HFFc6 (cell line): ENCODE measurements around the gene TPPP3. TPM values are rescaled to one million over a fixed set of nuclear protein-coding genes. Genes with fewer than 3 reads are reported as not detected.
"Not testable (repeated sequence)": the region's sequence is repeated elsewhere in the genome, so short reads cannot be mapped to it uniquely, and the experiment has no call there.

Experiments
- DNase-seq: peaks from one replicate; pipeline ENCODE4 v3.0.0-alpha.2; 2018
- H3K27ac Mint-ChIP-seq: 2 replicates; pipeline ENCODE4 v1.8.0; 2020; ENCODE audit warnings: mild to moderate bottlenecking, mixed read lengths
- H3K27me3 Mint-ChIP-seq: 2 replicates; pipeline ENCODE4 v1.8.0; 2021; ENCODE audit warnings: mild to moderate bottlenecking, moderate library complexity, mixed read lengths; ENCODE audit not compliant: insufficient read depth
- H3K36me3 Mint-ChIP-seq: 2 replicates; pipeline ENCODE4 v1.8.0; 2021; ENCODE audit warnings: low read depth, mixed read lengths
- H3K4me1 Mint-ChIP-seq: 2 replicates; pipeline ENCODE4 v1.8.0; 2020; ENCODE audit warnings: low read depth, mixed read lengths
- H3K4me3 Mint-ChIP-seq: 2 replicates; pipeline ENCODE4 v1.8.0; 2020; ENCODE audit warnings: mild to moderate bottlenecking, moderate library complexity, mixed read lengths
- H3K9me3 Mint-ChIP-seq: 2 replicates; pipeline ENCODE4 v1.8.0; 2020; ENCODE audit warnings: mild to moderate bottlenecking, mixed read lengths
- total RNA-seq, 6 experiments: library from RNA; stranded (reverse); fragmentation: NEBNext Ultra II Directional; extraction: Animal tissue kit (Norgen Biotek cat#: 25700); gene quantifications; 2 replicates in 1 of 6; 3 replicates in 5 of 6; pipeline ENCODE4 v1.2.3, GENCODE V29; 2021
- TF ChIP-seq, protein P1 (sequence below): fragments of 200-600 bp; sonication (generic); IDR thresholded peaks from 2 replicates; pipeline ENCODE4 v1.5.0; 2021; ENCODE audit warnings: antibody characterized with exemption, mild to moderate bottlenecking

Gene TPPP3
- total RNA-seq, 6 experiments from 2014 or later, result 0.21 to 0.28 TPM; not detected in 4

DNA sequence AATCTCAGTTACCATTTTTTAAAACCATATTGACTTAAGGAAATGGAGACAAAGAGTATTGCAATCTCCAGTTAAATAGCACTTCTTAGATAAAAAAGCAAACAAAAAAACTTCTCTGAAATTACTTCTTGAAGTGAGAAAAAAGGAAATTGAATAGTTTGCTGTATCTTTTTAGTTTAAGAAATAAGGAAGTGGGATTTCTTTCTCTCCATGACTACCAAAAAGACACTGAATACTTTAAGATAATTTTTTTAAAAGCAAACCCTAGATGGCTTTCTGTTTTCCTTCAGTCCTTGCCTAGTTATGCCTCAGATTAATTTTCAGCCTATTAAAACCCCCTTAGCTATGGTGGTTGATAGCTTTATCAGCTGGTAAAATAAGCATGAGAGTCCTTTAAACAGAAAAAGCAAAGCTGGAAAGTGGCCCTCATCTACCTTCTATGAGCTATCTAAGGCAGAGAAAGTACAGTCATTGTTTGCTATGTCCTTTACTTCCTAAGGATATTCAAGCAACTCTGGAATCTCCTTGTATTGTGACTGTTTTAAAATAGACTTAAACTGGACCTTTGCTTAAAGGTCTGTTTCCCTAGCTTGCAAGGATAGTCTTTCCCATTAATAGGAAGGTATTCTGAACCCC, 28.6 kb downstream of the TPPP3 start:
- no peak overlapping the region for H3K27ac Mint-ChIP-seq
- no peak overlapping the region for H3K4me3 Mint-ChIP-seq
- no peaks in the 10 kb centered on the region for H3K9me3 Mint-ChIP-seq
- H3K27me3 Mint-ChIP-seq, result peaks cover 13% of the 10 kb centered on the region
- no peak for DNase-seq
- no peaks in the 10 kb centered on the region for H3K36me3 Mint-ChIP-seq
- no peaks in the 10 kb centered on the region for H3K4me1 Mint-ChIP-seq
- TF ChIP-seq, protein P1, sequence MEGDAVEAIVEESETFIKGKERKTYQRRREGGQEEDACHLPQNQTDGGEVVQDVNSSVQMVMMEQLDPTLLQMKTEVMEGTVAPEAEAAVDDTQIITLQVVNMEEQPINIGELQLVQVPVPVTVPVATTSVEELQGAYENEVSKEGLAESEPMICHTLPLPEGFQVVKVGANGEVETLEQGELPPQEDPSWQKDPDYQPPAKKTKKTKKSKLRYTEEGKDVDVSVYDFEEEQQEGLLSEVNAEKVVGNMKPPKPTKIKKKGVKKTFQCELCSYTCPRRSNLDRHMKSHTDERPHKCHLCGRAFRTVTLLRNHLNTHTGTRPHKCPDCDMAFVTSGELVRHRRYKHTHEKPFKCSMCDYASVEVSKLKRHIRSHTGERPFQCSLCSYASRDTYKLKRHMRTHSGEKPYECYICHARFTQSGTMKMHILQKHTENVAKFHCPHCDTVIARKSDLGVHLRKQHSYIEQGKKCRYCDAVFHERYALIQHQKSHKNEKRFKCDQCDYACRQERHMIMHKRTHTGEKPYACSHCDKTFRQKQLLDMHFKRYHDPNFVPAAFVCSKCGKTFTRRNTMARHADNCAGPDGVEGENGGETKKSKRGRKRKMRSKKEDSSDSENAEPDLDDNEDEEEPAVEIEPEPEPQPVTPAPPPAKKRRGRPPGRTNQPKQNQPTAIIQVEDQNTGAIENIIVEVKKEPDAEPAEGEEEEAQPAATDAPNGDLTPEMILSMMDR, result no peak

DNA sequence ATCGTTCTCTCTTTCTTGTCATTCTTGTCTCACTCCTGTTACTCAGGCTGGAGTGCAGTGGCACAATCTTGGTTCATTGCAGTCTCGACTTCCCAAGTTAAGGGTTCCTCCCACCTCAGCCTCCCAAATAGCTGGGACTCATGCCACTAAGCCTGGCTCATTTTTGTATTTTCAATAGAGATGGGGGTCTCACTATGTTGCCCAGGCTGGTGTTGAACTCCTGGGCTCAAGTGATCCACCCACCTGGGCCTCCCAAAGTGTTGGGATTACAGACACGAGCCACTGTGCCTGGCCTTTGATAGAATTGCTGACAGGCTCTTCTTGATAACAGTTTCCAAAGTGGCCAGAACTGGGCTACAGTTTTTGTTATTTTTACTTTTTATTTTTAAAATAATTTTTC, 32.3 kb downstream of the TPPP3 start:
- no peak for DNase-seq
- Mint-ChIP-seq H3K9me3 (no peaks in the 10 kb centered on the region), H3K27me3 (peaks cover 18% of the 10 kb centered on the region), H3K4me3 (no peak overlapping the region), H3K27ac (no peak overlapping the region), H3K4me1 (no peaks in the 10 kb centered on the region), H3K36me3 (no peaks in the 10 kb centered on the region)
- TF ChIP-seq, protein P1, result no peak

DNA sequence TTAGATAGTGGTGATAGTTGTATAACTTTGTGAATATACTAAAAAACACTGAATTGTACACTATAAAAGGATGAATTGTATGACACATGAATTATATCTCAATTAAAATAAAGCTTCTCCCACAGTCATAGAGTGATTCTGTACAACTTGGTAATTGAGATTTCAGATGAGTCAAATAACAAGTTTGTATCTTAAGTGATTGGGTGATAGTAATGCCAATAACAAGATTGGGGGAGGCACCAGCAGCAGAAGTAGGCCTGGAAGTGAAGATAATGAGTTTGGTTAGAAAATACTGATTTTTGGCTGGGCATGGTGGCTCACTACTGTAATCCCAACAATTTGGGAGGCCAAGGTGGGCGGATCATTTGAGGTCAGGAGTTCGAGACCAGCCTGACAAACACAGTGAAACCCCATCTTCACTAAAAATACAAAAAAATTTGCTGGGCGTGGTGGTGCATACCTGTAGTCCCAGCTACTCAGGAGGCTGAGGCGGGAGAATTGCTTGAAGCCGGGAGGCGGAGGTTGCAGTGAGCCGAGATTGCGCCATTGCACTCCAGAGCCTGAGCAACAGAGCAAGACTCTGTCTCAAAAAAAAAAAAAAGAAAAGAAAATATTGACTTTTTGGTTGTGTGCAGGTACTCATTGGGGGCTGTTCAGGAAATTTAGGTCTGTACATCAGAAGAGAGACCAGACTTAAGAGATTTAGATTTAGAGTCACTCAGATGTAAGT, 33.6 kb downstream of the TPPP3 start:
- not testable (repeated sequence) for H3K36me3 Mint-ChIP-seq, H3K4me1 Mint-ChIP-seq

DNA sequence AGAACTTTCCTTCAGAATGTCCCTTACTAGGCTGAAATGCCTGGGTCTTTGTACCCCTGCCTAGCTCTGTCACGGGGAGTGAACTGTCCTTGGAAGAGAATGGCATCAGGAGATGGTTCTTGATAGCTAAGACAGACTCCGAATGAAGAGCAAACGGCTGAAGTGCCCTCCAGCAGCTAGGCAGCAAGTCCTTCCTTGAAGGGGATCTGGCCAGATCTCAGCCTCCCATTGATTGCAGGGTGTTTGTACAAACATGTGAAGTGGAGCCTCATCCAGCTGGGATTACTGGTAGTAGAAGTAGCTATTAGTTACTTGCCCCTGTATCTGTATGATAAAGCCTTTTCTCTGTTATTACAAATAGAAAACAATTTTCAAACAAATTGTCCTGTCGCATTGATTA, 35.7 kb downstream of the TPPP3 start:
- Mint-ChIP-seq H3K27me3 (peaks cover 24% of the 10 kb centered on the region), H3K9me3 (no peaks in the 10 kb centered on the region), H3K4me3 (no peak overlapping the region)

More for the DNA sequence above, 33.6 kb downstream of the TPPP3 start:
- not testable (repeated sequence) for H3K9me3 Mint-ChIP-seq, H3K27ac Mint-ChIP-seq, H3K4me3 Mint-ChIP-seq, DNase-seq
- H3K27me3 Mint-ChIP-seq, result peaks cover 18% of the 10 kb centered on the region

DNA sequence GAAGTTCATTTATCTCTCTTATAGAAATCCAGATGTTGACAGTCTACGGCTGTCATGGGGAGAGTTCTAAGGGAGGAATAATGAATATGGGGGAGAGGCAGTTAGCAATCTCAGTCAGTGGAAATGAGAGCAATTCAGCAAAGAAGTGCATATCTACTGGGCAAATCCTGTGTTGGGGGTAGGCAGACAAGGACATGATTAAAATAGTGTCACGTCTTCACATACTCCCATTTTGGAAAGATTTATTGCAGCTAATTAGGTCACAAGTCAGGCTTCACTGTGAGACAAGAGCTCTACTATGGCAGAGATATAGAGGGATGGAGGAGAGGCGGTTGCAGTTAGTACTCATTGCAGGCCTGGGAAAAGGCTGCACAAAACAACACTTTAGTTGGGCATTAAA, 36.9 kb downstream of the TPPP3 start:
- no peak overlapping the region for H3K4me3 Mint-ChIP-seq
- no peaks in the 10 kb centered on the region for H3K36me3 Mint-ChIP-seq
- no peak overlapping the region for H3K27ac Mint-ChIP-seq
- H3K4me1 Mint-ChIP-seq, result no peaks in the 10 kb centered on the region
- peaks cover 23% of the 10 kb centered on the region for H3K27me3 Mint-ChIP-seq
- TF ChIP-seq, protein P1, result no peak
- DNase-seq, result no peak
- H3K9me3 Mint-ChIP-seq, result no peaks in the 10 kb centered on the region

More for the DNA sequence above, 35.7 kb downstream of the TPPP3 start:
- DNase-seq, result no peak
- Mint-ChIP-seq H3K27ac (no peak overlapping the region), H3K4me1 (no peaks in the 10 kb centered on the region), H3K36me3 (no peaks in the 10 kb centered on the region)
- TF ChIP-seq, protein P1, result no peak

DNA sequence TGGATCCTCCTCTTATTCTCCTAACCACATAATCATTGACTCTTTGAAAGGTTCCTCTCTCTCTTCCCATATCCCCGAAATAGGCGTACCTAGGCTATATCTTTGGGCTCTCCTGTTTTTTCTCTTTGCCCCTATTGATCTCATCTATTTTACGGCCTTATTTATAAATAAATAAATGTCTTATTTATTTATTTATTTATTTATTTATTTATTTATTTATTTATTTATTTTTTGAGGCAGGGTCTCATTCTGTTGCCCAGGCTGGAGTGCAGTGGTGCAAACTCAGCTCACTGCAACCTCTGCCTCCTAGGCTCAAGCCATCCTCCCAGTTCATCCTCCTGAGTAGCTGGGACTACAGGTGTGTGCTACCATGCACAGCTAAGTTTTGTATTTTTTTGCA, 40.8 kb downstream of the TPPP3 start:
- not testable (repeated sequence) for H3K4me3 Mint-ChIP-seq, H3K36me3 Mint-ChIP-seq, H3K9me3 Mint-ChIP-seq, DNase-seq, H3K27ac Mint-ChIP-seq, H3K4me1 Mint-ChIP-seq
- H3K27me3 Mint-ChIP-seq, result peaks cover 12% of the 10 kb centered on the region
